ENCODE data around the gene NALCN.

- TF ChIP-seq GATA2 (IDR thresholded peaks at IDR 0.05; ENCODE audit: low read depth, low read length) (no peak), GATA3 (IDR thresholded peaks at IDR 0.05; ENCODE audit: low read depth, low read length) (no peak)
These were observed 118.5 kb downstream of the NALCN start for GRCh38 chr13:101297794-101298193.
